Measurements from ENCODE around the gene DUSP22.

DUSP22 gene

DNA sequence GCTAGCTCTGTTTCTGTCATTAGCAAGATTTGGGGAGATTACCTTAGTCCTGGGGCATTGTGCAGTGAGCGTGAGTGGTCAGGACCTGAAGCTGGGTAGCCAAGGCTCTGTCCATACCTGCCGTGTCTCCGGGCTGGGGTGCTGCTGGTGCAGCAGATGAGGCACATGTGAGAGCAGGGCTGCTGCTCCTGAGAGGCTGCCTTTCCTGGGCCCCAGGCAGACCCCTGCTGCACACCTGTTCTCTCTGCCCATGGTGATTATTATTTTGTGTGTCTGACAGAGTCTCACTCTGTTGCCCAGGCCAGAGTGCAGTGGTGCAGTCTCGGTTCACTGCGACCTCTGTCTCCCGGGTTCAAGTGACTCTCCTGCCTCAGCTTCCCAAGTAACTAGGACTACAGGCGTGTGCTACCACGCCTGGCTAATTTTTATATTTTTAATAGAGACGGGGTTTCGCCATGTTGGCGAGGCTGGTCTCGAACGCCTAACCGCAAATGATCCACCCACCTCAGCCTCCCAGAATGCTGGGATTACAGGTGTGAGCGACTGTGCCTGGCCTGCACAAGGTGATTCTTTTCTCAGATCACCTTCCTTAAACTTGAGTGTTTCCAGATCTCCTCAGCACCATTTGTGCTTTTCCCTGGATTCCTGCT, 62.5 kb downstream of the DUSP22 start:
- TF ChIP-seq GATA3 (IDR thresholded peaks at IDR 0.05; ENCODE audit: low read depth, low read length) (no peak), GATA2 (IDR thresholded peaks at IDR 0.05; ENCODE audit: low read depth, low read length) (no peak)

DNA sequence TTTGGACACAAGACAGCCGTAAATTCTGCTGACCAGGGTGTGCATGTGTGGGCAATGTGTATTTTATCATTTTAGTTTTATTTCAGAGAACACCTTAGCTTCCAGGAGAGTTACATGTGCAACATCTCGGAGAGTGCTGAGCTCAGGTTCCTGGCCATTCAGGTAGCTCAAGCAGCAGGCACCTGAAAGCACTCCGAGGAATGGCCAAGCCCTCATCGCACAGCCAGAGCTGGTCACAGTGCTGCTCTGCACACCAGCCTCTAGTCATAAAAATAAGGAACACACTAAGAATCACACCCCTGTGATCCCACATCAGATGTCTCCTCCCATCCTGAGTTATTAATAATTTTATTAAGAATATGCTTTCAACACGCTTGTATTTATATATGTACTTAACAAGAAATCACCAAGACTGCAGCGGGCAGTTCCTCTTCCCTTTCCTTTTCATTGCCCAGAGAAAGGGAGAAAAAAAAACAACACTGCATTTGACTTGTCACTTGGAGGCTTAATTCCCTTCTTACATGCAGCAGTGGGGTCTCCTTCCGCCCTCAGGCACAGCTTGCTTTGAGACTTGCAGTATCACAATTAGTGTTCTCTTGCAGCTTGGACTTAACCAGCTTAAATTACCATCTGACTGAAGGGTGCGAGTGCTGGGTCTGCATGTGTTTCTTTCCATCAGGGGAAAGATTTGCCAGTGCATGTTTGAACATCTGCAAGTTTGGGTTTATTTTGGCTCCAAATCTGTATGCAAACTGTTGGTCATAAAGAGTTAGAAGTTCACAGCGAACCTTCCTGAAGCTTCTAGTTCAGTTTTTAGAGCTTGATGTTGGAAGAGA, 63.3 kb downstream of the DUSP22 start:
- TF ChIP-seq GATA3 (IDR thresholded peaks at IDR 0.05; ENCODE audit: low read depth, low read length) = no peak
- no peak for TF ChIP-seq GATA2 (IDR thresholded peaks at IDR 0.05; ENCODE audit: low read depth, low read length)

DNA sequence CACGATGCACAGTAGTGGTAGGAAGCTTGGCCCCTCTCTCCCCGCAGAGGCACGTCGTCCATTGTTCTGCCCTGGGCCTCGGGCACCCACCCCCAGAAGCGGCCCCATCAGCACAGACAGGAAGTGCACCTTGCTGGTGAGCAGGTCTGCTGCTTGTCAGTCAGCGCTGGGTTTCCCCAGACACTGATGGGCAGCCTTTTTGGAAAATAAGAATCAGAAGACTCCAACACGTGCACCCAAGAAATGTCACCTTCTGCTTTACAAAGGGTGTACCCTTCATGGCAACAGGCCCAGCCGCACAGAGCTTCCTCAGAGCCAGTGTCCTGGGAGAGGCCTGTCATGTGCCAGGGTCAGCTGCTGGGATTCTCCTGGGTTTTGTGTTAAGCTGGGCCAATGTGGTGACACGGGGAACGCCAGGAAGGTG, 64.6 kb downstream of the DUSP22 start:
- TF ChIP-seq GATA2 (IDR thresholded peaks at IDR 0.05; ENCODE audit: low read depth, low read length) (no peak), GATA3 (IDR thresholded peaks at IDR 0.05; ENCODE audit: low read depth, low read length) (no peak)

DNA sequence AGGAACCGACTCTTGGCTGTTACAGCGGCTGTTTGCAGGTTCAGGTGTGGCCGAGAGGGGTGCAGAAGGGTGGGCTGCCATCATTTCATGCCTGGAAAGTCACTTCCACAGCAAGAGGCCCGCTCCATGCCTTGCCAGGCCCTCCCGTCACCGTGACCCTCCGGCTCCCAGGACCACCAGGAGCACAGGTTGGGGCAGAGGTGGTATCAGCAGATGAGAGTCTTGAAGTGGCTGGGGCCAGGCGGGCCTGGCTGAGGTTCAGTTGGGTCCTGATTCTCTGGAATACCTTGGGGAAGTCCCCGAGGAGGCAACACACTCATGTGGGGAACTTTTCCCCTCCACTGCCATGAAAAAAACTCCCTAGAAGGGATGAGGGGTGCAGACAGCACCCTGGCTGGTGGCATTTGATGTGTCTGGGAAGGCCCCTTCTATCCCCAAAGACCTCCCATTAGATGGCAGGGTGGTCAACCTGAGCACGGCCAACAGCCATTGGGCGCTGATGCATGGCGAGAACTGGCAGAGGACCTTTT, 65.0 kb downstream of the DUSP22 start:
- no peak for TF ChIP-seq GATA3 (IDR thresholded peaks at IDR 0.05; ENCODE audit: low read depth, low read length)
- no peak for TF ChIP-seq GATA2 (IDR thresholded peaks at IDR 0.05; ENCODE audit: low read depth, low read length)

DNA sequence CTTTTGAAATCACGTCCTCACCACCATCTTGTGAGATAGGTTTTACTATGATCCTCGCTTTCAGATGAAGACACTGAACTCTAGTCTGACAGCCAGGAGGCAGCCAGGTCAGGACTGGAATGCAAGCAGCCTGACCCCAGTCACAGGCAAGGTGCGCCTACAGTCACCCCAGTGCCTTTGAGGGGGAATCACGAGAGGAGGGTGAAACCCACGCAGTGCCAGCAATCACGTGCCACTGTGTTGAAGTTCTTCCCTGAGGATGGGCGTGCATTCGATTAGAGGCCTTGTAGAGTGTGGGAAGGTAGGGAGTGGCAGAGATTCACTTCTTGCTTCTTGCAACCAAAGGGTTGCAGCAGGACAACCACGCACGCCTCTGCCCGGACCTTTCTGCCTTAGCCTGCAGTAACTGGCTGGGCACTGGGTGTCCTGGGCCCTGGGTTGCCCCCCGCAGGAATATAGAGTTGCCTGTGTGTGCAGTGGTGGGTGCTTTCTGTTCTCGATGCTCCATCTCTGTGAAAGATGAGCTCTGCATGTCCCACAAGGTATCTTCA, 65.6 kb downstream of the DUSP22 start:
- TF ChIP-seq GATA3 (IDR thresholded peaks at IDR 0.05; ENCODE audit: low read depth, low read length) (no peak), GATA2 (IDR thresholded peaks at IDR 0.05; ENCODE audit: low read depth, low read length) (no peak)

DNA sequence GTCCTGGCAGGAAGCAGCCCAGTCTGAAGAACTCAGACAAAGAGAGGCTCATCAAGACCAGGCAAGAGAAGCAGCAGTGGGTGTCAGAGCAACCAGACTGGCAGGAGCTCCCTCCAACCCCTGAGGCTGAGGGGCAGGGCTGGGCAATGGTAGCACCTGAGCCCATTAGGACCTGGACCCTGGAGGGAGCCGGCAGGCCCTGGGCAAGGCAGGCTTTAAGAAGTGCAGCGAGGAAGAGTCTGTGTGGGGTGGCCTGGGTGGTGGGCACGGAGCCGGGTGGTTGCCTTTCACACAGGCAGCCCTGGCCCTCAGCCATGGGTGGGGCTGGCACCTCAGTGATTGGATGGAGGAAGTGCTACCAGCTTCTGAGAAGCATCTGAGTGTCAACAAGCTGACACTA, 66.1 kb downstream of the DUSP22 start:
- TF ChIP-seq GATA2 (IDR thresholded peaks at IDR 0.05; ENCODE audit: low read depth, low read length) (no peak), GATA3 (IDR thresholded peaks at IDR 0.05; ENCODE audit: low read depth, low read length) (no peak)

DNA sequence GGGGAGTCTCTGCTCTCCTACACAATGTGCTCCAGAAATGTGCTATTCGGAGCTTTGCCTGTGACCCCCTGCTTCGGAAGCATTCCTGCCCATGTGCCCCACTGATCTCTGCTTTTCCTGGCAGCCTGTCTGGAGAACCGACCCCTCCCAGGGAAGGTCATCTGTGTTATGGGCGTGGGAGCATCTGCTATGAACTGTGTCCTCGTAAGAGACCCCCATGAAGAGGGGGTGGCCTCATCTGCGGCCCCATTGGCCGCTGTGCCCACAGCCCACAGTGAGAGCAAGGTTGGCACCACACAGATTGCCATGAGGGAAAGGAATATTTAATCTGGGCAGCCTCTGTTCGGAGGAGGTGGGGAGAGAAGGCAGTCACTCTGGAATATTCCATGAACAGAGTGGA, 66.6 kb downstream of the DUSP22 start:
- TF ChIP-seq GATA2 (IDR thresholded peaks at IDR 0.05; ENCODE audit: low read depth, low read length) (no peak), GATA3 (IDR thresholded peaks at IDR 0.05; ENCODE audit: low read depth, low read length) (no peak)

DNA sequence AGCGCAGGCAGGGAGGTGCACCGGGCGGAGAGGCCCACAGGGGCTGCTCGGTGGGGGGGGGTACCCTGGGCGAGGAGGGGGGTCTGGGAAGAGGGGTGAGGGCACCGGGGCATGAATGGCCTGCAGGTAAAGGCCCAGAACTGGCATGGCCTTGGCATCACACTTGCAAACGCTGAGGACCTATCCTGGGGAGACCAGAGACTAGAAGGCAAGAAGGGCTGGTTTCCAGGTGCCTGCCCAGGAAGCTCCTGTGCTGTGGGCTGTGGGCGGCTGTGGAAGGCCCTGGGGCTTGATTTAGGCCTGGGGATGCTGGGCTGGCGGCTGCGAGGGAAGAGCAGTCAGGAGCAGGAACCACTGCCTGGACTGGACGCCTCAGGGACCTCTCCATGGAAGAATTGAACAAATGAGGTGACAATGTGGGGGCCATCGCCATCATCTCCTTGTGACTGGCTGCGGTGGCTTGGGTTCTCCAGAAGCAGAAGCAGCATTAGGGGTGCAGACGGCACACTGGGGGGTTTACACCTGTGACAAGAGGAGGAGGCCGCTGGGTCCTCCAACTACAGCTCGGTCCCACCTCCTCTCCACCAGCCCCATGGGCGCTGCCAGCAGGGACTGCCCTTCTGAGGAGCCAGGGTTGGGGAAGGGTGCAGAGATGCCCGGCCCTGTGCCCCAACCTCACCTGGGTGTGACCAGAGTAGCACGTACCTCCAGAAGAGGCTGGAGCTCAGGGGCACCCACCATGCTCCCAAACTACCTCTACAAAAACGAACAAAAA, 67.2 kb downstream of the DUSP22 start:
- TF ChIP-seq GATA2 (IDR thresholded peaks at IDR 0.05; ENCODE audit: low read depth, low read length) (no peak), GATA3 (IDR thresholded peaks at IDR 0.05; ENCODE audit: low read depth, low read length) (no peak)

DNA sequence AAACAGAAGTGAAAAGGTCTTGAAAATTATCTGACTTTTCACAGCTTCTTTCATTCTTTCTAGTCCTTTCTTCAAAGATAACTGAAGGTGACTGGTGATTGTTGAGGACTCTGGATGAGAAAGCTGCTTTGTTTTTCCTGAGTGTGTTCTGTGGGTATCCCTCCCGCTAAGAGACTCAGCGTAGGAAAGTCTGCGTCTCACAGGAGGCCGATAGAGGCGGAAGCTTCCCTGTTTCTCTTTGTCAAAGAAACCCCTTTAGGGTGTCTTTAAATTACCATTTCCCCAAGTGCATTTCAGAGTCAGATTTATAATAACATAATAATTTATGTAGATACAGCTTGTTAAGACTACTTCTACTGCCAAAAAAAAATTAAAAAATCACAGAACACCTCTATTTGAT, 68.1 kb downstream of the DUSP22 start:
- TF ChIP-seq GATA2 (IDR thresholded peaks at IDR 0.05; ENCODE audit: low read depth, low read length) (no peak), GATA3 (IDR thresholded peaks at IDR 0.05; ENCODE audit: low read depth, low read length) (no peak)

DNA sequence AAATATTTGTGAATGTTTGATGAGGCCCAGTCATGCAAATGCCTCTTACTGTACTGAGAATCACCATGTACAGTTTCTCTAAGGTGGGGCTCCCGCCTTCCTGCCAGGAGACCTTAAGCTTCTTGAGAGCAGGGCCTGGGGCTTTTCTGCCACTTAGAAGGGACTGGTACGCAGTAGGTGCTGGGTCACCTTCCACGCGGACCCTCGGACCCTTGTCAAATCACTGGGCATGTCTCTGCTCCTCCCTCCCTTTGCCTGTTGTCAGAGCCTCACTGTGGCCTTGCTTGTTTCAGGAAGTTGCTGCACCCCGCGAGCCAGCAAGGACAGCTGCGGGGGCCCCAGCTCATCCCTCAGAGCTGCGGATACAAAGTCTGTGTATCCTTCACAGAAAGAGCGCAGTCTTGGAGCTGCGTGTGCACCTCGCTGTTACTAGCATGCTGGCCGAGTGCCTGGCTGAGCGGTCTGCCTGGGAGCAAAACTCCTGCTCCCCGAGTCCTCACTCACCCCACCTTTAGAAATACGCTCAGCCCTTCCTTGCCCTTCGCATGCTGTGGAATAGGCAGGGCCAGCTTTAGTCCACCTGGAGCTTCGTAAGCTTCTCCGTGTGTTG, 68.6 kb downstream of the DUSP22 start:
- TF ChIP-seq GATA2 (IDR thresholded peaks at IDR 0.05; ENCODE audit: low read depth, low read length) (no peak), GATA3 (IDR thresholded peaks at IDR 0.05; ENCODE audit: low read depth, low read length) (no peak)

DNA sequence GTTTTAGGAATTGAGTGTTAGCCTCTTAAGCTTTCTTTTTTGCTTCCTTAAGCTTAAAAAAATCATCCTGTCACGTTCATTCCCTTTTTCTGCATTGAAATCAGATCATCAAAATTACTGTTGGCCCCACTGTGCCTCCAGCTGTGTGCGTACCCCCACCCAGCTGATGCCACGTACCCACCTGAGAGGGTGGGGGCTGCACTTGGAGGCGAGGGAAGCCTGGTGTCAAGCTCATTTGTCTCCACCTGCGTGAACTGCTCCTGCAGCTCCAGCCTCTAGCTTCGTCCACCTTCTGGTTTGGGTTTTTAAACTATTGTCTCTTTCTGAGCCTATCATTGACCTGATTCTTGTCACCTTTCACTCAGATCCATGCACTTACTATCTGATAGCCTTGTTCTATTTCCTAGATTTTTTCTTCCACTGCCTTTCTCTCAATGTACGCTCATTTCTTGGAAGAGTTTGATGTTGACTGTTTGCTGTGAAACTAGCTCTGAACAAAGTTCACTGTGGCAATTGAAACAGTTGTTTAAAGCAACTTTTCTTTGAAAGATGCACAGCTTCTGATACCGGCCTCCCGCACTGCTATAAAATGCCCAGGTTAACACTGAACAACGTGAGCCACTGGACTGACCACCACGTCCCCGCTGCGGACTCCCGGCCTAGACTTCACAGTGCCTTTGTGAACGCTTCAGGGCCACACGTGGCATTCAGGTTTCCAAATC, 69.3 kb downstream of the DUSP22 start:
- TF ChIP-seq GATA2 (IDR thresholded peaks at IDR 0.05; ENCODE audit: low read depth, low read length) (no peak), GATA3 (IDR thresholded peaks at IDR 0.05; ENCODE audit: low read depth, low read length) (no peak)

DNA sequence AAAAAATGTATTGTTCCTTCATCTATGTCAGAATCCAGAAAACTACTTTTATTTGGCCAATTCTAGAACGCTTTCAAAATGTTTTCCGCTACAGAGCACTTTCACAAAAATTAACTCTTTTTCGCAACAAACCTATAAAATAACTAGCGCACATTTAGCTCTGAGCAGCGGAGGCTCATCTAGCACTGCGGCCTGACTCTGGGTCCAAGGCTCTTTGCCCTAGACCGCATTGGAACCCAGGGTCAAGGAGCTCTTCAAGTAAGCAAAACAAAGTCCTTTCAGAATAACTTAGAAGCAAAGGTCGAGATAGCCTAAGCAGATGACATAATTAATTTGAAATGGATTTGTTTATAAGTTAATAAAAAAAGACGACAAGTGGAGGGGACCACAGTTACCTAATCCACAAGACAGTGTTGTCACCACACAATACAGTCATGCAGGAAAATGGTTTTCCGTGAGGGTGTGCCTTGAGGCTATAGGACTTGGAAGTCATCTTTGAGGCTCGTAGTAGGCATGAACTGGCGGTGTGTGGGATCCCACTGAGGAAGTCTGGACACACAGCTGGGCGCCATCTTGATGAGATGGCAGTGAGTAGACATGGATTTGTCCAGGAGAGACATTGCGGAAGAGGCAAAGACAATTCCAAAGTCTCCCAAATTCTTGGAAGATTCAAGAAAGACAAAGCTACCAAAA, 70.1 kb downstream of the DUSP22 start:
- no peak for TF ChIP-seq GATA2 (IDR thresholded peaks at IDR 0.05; ENCODE audit: low read depth, low read length)
- TF ChIP-seq GATA3 (IDR thresholded peaks at IDR 0.05; ENCODE audit: low read depth, low read length) = no peak

DNA sequence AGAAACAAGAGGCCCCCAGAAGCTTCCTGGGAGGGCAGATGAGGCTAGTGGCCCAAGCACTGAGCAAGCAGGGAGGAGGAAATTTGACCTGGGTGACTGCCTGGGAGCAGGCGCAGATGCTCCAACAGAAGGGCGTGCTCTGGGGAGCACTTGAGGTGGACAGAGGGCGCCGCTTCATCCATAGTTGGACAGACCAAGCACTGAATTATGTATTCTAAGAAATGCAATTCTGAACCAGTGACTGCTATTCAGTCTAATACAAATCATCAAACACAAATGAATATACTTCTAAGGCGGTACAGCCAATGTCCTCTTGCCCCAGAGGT, 70.6 kb downstream of the DUSP22 start:
- TF ChIP-seq GATA2 (IDR thresholded peaks at IDR 0.05; ENCODE audit: low read depth, low read length) = no peak
- no peak for TF ChIP-seq GATA3 (IDR thresholded peaks at IDR 0.05; ENCODE audit: low read depth, low read length)

Data from SH-SY5Y (cell line).